HG02970 (cell line): ENCODE measurements around the gene RGS6.
"Not testable (repeated sequence)": the region's sequence is repeated elsewhere in the genome, so short reads cannot be mapped to it uniquely, and the experiment has no call there.

ENCODE experiments used
- ATAC-seq: cut with Tn5 transposase; IDR thresholded peaks from one replicate; pipeline ENCODE4 v1.9.1; 2021; ENCODE audit warnings: mild to moderate bottlenecking, moderate library complexity, moderate number of reproducible peaks; ENCODE audit not compliant: unreplicated experiment, low FRiP score

The RGS6 gene

DNA sequence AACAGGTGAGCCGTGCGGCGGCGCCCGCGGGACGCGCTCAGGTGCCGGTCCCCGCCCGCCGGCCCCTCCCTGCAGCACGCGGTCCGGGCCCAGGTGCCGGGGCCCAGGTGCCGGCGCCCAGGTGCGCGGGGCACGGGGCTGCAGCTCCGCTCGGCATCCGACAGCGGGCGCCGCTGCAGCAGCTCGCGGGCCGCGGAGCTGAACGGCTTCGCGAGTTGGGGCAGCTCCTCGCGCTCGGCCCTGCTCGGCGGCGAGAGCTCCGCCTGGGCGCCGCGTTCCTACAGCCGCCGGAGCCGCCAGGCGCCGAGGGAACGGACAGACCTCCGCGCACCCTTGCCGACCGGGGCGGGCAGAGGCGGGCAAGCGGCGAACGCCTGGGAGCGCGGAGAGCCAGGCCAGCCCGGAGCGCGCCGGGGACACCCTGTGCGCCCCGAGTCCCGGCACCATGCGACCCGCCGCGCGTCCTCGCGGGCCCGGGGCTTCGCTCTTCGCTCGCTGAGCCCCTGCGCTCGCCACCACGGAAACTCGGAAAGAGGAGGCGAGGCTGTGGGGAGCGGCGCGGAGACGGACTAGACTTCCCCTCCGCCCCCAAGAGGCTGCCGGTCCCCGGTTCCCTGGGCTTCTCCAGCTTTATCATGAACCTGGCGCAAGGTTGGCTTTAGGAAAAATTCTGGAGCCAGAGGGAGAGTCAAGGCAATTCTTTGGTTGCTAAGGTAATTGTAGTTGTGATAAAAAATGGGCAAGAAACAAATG, at the start of gene RGS6:
TSS of gene RGS6 (plus strand) at position 201 of the 753 bp plus-strand sequence.
- no peak for ATAC-seq

DNA sequence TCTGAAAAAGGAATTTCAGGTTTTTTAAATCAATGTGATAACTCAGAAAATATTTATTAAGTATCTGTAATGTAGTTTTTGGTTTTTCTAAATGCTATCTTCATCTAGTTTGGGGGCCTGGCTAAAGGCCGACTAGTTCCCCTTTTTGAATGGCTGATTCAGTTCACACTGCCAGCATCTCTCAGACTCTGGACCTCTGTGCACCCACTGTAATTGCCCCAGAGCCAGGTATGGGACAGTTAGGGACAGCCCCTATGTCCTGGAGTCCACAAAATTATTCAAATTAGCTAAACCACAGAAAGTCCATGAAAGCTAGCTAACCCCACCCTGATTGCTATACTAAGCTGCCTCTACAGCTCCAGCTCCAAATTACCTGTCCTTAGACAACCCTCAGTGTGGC, 49.1 kb upstream of the RGS6 start:
- no peak for ATAC-seq

DNA sequence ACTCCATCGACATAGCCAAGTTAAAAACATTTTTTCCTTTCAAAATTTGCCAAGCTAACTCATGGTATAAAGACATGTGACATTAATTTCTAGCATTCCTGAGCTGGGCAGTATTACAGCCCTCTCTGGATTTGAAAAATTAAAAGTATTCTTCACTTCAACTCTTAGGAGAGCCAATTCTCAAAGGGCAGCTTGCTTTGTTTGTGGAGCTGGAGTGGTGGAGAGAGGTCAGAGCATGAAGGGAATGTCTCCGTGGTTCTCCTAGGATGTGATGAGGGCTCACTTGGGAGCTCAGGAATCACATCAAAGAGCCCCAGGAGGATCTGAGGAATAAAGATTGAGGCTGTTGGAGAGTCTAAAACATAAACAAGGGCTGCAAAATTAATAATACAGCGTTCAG, 46.9 kb upstream of the RGS6 start:
- no peak for ATAC-seq

DNA sequence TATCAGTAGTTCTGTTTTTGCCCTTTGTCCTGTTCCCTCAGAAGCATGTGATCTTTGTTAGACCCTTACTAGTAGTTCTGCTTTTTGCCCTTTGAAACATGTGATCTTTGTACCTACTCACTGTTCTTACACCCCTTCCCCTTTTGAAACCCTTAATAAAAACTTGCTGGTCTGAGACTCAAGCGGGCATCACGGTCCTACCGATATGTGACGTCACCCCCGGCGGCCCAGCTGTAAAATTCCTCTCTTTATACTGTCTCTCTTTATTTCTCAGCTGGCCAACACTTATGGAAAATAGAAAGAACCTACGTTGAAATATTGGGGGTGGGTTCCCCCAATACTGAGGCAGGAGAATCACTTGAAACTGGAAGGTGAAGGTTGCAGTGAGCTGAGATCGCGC, 44.4 kb upstream of the RGS6 start:
- not testable (repeated sequence) for ATAC-seq

DNA sequence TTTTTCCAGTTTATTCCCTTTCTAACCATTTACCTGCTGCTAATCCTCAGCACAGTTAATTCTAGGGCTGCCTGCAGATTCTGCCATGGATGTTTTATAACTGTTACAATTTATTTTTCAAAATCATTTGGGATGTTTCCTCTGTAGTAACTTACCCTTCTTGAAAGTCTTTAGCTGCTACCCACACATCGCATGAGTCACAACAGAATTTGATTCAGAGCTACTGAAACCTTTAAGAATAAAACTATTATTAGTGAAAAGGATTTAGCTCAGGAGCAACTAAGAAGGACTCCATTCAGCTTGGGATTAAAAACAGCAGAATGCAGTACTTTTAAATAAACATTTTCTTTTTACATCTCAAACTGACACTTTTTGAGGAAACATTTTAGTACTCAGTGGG, 41.7 kb upstream of the RGS6 start:
- ATAC-seq, result no peak

DNA sequence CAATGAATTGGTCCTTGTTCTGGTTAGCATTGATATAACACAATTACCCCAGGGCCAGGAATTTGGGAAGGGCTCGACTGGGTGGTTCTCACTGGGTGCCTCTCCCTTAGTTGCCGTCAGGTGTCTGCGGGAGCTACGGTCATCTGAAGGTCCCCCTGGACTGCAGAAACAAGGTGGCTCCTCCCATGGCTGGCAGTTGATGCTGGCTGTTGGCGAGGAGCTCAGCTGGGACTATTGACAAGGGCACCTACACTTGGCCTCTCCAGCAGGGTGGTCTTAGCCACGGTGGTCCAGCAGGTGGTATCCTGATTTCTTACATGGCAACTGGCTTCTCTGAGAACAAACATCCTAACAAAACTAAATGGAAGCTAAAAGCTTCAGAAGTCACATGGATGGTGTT, 41.0 kb upstream of the RGS6 start:
- no peak for ATAC-seq

DNA sequence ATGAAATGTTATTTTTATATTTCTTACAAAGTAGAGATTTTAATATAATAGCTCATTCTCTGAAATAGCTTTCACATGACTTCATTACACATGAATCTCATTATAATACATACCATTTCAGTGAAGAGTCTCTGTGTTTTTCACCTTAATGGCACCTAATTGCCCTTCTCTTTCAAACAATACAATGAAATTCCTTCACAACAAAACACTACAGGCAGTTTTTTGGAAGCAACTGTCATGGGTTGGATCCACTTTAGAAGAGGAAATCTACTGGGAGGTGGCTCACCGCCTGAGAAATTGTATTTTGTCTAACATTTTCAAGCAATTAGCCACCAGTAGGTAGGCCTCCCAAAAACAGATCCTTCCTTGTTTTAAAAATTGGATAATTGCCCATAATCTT, 40.3 kb upstream of the RGS6 start:
- no peak for ATAC-seq

DNA sequence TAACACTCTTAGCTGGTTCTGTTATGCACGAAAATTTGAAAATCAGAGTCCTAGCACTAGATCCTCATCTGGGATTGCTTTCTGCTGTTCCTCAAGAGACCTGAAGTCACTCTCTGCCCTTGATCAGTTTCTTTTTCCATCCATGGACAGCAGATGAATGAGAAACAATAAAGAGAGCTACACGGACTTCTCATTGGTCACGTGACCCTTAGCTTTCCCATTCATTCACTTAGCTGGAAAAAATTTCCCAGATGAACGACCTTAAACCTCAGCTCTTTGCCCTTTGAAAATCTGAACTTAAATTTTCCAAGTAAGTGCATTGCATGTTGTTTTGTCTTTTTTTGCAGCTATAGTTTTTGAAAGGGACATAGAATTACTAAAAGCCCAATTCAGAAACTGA, 27.2 kb upstream of the RGS6 start:
- ATAC-seq, result no peak

DNA sequence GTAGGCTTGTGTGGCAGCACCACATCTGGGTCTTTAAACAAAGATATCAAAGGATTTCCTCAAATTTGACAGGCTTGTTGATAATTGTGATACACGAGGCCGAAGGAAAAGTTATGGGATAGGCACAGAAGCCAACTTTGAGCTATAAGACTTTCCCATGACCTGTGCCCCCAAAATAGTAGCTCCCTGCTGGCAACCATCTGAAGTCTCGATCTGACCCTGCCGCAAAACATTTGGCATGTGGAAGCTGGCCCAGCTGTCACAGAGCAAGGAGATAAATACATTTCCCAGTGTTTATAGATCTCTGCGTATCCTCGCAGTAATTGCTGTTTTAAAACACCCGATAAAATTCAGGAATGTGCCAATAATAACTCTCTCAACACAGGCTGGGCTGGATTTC, 26.4 kb upstream of the RGS6 start:
- ATAC-seq, result no peak

DNA sequence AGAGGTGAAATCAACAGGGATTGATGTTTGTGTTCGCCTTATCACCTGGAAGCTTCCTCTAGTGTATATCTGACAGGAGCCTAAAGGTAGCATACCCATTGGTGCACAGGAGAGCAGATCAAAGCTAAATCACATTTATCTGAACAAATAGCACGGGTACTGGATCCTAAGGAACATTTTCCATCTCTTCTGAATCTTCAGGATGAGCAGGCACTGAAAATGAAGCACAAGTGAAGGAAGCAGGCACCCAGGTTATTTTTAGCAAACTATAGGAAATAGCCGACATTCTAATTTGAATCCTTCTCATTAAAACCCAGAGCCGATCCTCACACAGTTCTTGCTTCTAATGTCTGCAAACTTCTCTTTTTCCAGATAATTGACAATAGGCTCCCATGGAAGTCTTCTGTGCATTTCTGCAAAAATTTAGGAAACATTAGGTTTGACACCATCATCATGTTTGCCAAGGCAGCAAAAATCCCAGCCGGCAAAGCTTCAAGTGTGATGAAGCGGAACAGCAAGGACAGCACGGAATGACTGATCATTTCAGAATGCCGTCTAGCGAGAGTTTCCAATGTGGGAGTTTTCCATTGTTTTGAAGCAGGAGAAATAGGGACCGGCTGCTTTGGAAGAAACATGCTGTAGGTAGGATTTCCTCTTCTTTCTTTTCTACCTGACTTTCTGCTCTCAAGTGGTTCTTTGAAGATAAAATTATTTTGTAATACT, 24.3 kb upstream of the RGS6 start:
- ATAC-seq, result no peak

DNA sequence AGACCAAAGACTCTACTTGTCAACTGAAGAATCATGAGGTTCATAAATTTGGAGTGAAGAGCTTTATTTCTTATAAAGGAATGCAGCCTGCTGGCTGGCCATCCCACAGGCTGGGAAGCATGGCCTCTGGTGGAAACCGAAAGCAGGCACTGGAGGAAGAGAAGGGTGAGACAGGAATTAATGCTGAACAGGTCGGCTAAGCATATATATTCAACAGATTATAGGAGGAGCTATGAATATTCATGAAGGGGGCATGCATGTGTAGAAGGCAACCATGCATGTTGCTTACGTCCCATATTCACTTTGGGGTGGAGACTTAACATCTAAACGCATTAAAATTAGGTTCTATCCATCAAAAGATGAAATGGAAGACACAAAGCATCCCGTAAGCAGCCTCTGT, 20.6 kb upstream of the RGS6 start:
- ATAC-seq, result no peak

DNA sequence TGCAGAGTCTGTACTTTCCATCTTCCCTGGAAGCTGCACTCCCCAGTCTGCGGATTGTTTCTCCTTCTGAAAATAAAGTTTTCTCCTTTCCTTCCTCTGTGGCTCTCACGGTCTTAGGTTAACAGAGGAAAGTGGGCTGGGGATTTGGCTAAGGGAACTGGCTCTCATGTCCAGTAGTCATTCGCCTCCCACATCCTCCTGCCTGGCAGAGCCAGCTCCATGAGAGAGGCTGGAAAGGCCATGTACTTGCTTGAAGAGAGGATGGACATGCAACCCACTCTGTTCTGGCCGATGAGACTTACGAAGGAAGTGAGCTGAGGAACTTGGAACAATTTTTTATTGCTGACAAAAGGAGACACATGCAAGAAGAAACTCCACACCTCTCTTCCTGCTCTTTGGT, 18.9 kb upstream of the RGS6 start:
- no peak for ATAC-seq

DNA sequence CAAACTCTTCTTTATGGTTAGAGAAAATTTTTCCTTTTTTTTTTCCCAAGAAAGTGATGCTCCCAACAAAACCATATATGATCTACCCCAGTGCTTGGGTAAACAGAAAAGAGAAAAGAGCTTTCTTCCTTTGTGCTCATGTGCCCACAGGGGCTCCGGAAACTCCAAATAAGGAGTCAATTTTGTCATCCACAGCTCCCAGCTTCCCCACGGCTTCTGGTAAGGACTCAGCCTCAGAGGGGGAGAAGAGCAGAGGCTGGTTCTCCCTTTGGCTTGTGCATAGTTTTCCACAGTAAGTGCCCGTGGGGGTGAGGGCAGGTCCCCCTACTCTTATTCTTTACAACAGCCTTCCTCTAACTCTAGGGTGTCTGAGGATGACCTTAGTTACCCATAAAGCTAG, 13.3 kb upstream of the RGS6 start:
- no peak for ATAC-seq

DNA sequence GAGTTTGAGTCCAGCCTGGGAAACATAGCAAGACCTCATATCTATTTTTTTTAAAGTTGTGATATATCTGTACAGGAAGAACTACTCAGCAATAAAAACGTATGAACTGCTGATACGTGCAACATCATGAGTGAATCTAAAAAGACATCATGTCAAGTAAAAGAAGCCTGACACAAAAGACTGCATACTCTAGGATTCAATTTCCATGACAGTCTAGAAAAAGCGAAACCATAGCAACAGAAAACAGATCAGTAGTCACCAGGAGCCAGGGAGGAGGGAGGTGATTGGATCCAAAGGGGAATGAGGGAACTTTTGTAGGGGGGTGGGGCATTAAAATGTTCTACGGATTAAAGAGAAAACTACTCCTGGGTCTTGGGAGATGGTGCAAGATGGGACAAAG, 8.7 kb upstream of the RGS6 start:
- ATAC-seq, result no peak

DNA sequence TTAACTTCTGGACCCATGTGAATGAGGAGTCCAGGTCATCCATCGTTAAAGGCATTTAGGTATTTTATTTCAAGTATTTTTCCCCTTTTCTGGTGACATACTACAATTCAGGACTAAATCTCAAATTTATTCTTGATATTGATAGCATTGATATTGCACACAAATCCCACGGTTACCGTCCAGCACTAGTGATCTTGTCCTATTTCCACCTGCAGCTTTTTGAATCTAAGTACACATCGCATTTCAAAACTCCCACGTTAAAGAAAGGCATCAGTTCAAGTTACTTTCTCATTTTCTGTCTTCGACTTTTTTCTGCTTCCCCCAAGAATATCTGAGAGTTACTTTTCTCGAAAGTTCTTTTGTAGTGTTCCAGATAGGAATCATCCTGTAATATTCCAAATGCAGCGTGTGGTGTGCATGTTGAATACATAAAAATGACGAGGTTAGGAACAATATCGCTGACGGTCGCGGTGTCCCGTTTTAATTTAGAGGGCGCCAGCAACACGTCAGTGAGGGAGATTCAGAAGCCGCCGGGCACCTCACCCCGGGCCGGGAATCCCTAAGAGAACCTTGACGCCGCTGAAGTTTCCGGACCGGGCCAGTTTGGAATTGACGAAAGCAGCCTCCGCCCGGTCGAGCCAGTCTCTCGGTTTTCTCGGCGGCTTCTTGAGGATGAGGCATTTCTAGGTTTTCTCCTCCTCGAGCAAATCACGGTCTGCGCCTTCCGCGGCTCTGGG, 569 bp upstream of the RGS6 start:
- ATAC-seq, result no peak

DNA sequence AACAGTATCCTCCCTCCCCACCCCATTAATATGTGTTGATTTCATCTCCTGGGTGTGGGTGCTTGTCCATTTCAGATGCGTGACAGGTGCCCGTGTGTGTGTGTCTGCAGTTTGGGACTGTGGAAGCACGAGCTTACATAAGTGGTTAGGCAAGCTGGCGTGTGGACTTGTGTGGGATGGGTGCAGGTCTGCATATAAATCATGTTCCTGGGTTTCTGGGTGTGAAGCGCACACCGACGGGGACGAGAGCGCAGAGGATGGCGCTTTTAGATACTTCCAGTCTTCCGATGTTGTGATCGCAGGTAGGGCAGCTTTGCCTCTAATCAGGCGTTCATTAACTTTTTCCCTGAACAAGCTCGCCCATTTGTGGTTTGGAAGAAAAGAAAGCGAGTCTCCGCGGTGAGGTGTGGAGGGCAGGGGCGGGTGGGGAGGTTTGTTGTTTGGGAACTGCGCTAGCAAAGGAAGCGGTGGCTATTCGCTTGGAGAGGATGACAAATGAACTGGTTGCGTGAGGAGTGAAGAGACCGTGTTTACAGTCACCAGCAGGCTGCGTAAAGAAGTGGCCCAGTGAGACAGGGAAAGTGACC, 865 bp downstream of the RGS6 start:
- no peak for ATAC-seq

DNA sequence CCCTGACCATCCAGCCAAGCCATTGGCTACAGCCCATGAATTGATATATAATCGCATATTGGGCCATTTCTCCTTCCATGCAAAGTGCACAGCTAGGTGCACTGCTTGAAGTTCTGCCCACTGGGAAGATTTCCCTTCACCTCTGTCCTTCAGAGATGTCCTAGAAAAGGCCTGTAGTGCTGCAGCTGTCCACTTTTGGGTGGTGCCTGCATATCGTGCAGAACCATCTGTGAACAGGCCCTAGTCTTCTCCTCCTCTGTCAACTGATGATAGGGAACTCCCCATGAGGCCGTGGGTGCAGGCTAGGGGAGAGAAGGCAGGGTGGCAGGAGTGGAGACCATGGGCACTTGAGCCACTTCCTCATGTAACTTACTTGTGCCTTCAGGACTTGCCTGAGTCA, 6.0 kb downstream of the RGS6 start:
- not testable (repeated sequence) for ATAC-seq

DNA sequence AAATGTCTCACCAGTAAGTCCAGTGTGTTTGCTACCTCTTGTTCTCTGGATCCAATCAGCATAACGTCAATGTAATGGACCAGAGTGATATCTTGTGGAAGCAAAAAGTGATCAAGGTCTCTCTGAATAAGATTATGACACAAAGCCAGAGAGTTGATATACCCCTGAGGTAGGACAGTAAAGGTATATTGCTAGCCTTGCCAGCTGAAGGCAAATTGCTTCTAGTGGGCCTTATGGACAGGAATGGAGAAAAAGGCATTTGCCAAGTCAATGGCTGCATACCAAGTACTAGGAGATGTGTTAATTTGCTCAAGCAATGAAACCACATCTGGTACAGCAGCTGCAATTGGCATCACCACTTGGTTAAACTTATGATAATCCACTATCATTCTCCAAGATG, 7.1 kb downstream of the RGS6 start:
- ATAC-seq, result not testable (repeated sequence)

DNA sequence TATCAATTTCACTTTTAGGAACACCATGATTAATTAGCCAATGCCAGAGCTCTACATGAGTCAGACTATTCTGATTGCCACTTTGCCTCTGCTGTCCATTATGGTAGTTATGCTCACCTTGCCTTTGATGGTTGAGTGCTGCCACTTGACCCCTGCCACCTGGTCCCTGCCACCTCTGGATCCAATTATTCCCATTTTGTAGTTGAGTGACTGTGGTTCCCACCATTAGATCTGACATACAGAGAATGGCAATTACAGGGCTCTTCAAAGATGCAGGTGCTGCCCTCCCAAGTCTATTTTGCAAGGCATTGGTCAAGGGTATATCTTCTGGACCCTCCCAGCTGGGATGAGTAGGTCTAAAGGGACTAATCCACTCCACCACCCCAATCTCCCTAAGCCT, 8.3 kb downstream of the RGS6 start:
- not testable (repeated sequence) for ATAC-seq

DNA sequence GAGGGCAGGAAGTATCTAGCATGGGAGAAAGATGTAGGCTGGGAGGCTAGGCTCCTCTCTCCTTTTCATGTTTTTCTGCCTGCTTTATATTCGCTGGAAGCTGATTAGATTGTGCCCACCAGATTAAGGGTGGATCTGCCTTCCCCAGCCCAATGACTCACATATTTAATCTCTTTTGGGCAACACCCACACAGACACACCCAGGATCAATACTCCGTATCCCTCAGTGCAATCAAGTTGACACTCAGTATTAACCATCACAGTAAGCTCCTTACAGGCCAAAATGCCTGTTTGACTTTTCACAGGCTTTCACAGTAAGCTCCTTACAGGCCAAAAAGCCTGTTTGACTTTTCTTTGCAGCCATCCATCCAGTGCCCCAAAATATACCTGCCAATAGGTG, 9.4 kb downstream of the RGS6 start:
- not testable (repeated sequence) for ATAC-seq
